Colonic mucosa (tissue), 4 donors: ENCODE data around the gene SNRK. TPM values are rescaled to one million over a fixed set of nuclear protein-coding genes. Genes with fewer than 3 reads are reported as not detected.

Experiments used
- DNase-seq: peaks from one replicate; pipeline ENCODE4 v3.0.0-alpha.2; 2020
- H3K27ac ChIP-seq: fragments of 200-600 bp; one replicate; pipeline ENCODE4 v1.8.0; 2021
- H3K27me3 ChIP-seq: fragments of 200-600 bp; one replicate; pipeline ENCODE4 v1.8.0; 2021
- H3K36me3 ChIP-seq: fragments of 200-600 bp; one replicate; pipeline ENCODE4 v1.8.0; 2021
- H3K4me1 ChIP-seq: fragments of 200-600 bp; one replicate; pipeline ENCODE4 v1.8.0; 2021; ENCODE audit warnings: mild to moderate bottlenecking
- H3K4me3 ChIP-seq: fragments of 200-600 bp; one replicate; pipeline ENCODE4 v1.8.0; 2021
- H3K9ac ChIP-seq, 2 donors: one replicate each; pipeline ENCODE4 v1.7.0; 2013; ENCODE audit warnings: control low read depth in 2 of 2, low read depth in 2 of 2, low read length in 2 of 2
- H3K9me3 ChIP-seq: fragments of 200-600 bp; one replicate; pipeline ENCODE4 v1.8.0; 2021
- intact Hi-C: fragments of 100-400 bp; cut with DNase I; formaldehyde crosslinking; loops from one replicate; pipeline ENCODE4 v1.14.1; 2022
- total RNA-seq, 2 donors: library from RNA; stranded (reverse); fragmentation: NEBNext Ultra II Directional in 1 of 2; extraction: Animal tissue kit (Norgen Biotek cat#: 25700) in 1 of 2; gene quantifications; one replicate each; pipeline ENCODE4 v1.2.1, GENCODE V29; 2021
- TF ChIP-seq, protein P1 (sequence below): fragments of 200-600 bp; IDR thresholded peaks from one replicate; pipeline ENCODE4 v1.8.0; 2022; ENCODE audit warnings: antibody characterized with exemption, mild to moderate bottlenecking
- donor health status: healthy.
- donor health status: DM: no; HTN: no; CAD: no.
- donor health status: DM: no; HTN: no; CAD: no.

SNRK gene
- total RNA-seq, 2 donors from 2014 or later = 19.7 to 48.2 TPM

GRCh38 chr3:43343815-43344214 is 57.5 kb downstream of the SNRK start:
- TF ChIP-seq, protein P1, sequence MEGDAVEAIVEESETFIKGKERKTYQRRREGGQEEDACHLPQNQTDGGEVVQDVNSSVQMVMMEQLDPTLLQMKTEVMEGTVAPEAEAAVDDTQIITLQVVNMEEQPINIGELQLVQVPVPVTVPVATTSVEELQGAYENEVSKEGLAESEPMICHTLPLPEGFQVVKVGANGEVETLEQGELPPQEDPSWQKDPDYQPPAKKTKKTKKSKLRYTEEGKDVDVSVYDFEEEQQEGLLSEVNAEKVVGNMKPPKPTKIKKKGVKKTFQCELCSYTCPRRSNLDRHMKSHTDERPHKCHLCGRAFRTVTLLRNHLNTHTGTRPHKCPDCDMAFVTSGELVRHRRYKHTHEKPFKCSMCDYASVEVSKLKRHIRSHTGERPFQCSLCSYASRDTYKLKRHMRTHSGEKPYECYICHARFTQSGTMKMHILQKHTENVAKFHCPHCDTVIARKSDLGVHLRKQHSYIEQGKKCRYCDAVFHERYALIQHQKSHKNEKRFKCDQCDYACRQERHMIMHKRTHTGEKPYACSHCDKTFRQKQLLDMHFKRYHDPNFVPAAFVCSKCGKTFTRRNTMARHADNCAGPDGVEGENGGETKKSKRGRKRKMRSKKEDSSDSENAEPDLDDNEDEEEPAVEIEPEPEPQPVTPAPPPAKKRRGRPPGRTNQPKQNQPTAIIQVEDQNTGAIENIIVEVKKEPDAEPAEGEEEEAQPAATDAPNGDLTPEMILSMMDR = no peak
- Histone ChIP-seq H3K9ac (no peak overlapping the region), H3K27ac (no peak overlapping the region), H3K36me3 (peaks cover 7% of the 10 kb centered on the region), H3K9me3 (no peaks in the 10 kb centered on the region), H3K4me1 (no peaks in the 10 kb centered on the region), H3K27me3 (no peaks in the 10 kb centered on the region), H3K4me3 (no peak overlapping the region)
- DNase-seq = no peak
- intact Hi-C loops = no loop called here

DNA sequence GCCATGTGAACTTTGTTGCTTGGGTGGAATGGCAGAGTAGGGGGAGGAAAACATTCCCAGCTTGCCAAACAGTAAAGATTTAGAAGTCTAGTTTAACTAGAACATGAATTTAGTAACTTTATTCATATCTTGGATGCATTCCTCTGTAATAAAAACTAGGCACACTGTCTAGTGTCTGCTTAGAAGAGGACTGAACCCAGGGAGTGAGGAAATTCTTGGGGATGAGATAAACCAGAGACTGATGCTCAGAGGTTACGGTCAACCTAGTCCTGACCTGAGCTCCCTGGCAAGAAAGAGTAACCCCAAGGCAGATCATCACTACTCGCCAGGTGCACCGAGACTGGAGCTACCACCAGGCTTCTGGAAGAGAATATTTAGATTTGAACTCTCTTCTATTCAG is 58.2 kb downstream of the SNRK start:
- intact Hi-C loops = no loop called here
- Histone ChIP-seq H3K9ac (no peak overlapping the region), H3K4me3 (no peak overlapping the region), H3K9me3 (no peaks in the 10 kb centered on the region), H3K27me3 (no peaks in the 10 kb centered on the region), H3K36me3 (peaks cover 7% of the 10 kb centered on the region), H3K27ac (no peak overlapping the region), H3K4me1 (no peaks in the 10 kb centered on the region)
- no peak for DNase-seq
- TF ChIP-seq, protein P1 = no peak

DNA sequence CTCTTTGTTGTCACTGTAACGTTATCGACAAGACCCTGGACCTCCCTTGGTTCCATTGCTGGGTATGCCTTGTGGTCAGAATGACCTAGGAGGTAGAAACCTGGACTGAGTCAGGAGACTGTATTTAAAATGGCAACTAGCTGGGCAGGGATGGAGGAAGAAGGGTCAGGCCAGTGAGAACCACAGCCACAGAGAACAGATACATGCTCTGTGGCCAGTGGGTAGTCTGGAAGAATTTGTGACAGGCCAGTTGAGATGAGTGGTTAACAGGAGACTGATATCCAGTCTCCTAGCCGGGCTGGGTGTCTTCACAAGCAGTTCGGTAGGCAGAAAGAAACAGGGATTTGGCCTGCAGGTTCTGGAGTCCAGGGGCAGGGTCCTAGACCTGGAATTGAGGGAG is 58.9 kb downstream of the SNRK start:
- H3K4me1 ChIP-seq = no peaks in the 10 kb centered on the region
- peaks cover 4% of the 10 kb centered on the region for H3K36me3 ChIP-seq
- no peaks in the 10 kb centered on the region for H3K27me3 ChIP-seq
- TF ChIP-seq, protein P1 = no peak
- H3K27ac ChIP-seq = no peak overlapping the region
- H3K9me3 ChIP-seq = no peaks in the 10 kb centered on the region
- no peak overlapping the region for H3K4me3 ChIP-seq
- no peak for DNase-seq
- H3K9ac ChIP-seq = no peak overlapping the region
- intact Hi-C loops = no loop called here

DNA sequence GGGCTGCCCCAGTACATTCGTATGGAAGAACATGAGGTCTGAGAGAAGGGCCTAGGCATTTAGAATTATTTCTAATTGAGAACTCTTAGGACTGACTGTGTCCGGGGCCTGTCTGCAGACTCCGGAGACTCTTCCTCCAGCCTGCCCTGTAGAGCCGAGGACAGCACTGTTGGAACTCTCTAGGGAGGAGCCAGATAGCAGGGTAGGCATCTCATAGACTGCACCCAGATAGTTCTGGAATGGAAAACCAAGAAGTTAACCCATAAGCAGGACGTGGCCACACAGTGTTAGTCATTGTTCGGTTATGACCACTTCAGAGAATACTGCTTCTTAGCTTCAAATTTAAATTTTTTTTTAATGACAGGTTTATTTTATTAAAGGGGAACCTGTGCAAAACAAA is 59.5 kb downstream of the SNRK start:
- Histone ChIP-seq H3K4me3 (no peak overlapping the region), H3K4me1 (no peaks in the 10 kb centered on the region), H3K27ac (no peak overlapping the region), H3K27me3 (no peaks in the 10 kb centered on the region), H3K9me3 (no peaks in the 10 kb centered on the region), H3K9ac (no peak overlapping the region), H3K36me3 (peaks cover 4% of the 10 kb centered on the region)
- TF ChIP-seq, protein P1 = no peak
- intact Hi-C loops = no loop called here
- DNase-seq = no peak

GRCh38 chr3:43346978-43347749 is 60.8 kb downstream of the SNRK start:
- TF ChIP-seq, protein P1 = no peak
- H3K9ac ChIP-seq = no peak overlapping the region
- H3K27ac ChIP-seq = no peak overlapping the region
- DNase-seq = no peak
- intact Hi-C loops = no loop called here
- H3K36me3 ChIP-seq = peaks cover 4% of the 10 kb centered on the region
- no peaks in the 10 kb centered on the region for H3K4me1 ChIP-seq
- no peaks in the 10 kb centered on the region for H3K27me3 ChIP-seq
- no peaks in the 10 kb centered on the region for H3K9me3 ChIP-seq
- no peak overlapping the region for H3K4me3 ChIP-seq
